Hematopoietic multipotent progenitor cell treated with erythropoietin and hydrocortisone succinate and interleukin-3 and kit ligand, for 6 days (in vitro differentiated cells): ENCODE results near the gene C6orf89.

Source experiments
- DNase-seq: peaks from one replicate; pipeline ENCODE4 v3.0.0-alpha.2; 2015

The C6orf89 gene

DNA sequence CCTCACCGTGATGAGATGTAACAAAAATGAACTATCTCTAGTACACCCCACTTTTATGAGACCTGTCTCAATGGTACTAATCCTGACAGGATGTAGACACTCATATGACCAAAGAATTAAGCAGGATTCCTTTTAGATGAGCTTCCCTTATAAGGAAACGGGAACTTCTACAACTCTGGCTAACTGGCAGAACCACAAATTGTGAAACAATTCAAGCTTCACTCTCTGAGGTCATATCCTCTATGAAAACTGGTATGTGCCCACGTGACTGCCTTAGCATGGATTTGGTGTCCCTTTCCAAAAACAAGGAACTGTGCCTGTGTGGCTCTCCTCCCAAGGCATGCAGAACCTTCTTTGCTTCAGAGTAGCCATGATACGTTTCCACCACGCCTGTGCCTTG, 32.4 kb upstream of the C6orf89 start:
- DNase-seq = peak; percentile 63

DNA sequence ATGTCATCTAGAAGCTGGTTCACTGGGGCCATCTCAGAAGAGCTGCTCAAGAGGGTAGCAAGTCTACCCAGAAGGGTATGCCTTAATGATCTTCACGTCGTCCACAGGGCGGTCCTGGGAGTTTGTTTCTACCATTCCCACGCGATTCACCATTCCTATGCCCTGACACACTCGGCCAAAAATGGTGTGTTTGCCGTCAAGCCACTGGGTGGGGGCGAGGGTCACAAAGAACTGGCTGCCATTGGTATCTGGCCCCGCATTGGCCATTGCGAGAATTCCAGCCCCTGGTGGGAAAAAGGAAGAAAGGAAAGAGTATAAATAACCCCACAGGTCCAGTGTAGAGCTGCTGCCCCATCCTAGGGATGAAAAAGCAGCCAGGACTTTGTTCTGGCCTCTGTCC, 30.0 kb upstream of the C6orf89 start:
- no peak for DNase-seq

DNA sequence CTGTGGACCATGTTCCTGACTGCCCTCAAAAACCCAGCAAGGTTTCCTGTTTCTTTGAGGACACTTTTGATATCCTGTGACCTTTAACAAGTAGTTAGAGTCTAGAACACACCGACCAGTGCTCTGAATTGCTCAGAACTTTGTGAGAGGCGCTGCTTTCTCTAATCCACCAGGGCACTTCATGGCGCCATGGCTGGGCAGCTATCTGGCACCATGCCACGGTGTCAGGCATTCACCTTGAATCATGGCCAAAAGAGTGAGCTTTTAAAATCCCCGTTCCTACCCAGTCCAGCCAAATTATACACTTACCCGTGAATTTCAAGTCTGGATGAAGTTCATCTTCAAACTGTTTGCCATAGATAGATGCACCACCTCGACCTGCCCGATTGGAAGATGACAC, 29.5 kb upstream of the C6orf89 start:
- no peak for DNase-seq

DNA sequence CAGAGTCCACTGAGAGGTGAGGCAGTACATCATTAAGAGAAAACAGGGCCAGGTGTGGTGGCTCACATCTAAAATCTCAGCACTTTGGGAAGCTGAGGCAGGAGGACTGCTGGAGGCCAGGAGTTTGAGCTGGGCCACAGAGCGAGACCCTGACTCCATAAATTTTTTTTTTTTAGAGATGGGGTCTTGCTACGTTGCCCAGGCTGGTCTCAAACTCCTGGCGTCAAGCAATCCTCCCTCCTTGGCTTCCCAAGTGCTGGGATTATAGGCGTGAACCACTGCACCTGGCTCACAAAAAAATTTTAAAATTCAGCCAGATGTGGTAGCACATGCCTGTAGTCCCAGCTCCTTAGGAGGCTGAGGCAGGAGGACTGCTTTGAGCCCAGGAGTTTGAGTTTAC, 28.4 kb upstream of the C6orf89 start:
- DNase-seq = no peak

DNA sequence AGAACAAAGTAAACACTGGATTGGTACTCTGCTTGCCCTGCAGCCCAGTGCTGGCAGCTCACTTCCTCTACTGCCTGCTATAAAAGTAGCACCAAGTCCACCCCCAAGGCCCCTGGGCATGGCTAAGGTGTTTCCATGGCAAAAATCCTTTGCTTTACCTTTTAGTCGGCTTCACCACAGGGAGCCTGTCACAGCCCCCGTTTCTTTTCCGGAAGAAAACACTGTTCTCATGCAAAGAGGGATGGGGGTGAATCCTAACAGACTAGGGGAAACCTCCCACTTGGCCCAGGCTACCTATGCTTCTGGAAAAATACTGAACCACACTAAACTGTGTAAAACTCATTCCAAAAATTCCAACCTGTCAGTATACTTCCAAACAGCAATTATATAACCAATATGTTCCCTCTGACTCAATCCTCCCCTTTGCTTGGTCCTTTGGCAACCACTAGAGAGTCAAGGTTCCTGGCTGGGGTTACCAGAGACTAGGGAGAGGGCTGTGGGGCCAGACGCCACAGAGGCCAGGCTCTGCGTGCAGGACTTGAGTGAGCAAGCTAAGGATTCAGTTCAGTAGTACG, 27.3 kb upstream of the C6orf89 start:
- no peak for DNase-seq

DNA sequence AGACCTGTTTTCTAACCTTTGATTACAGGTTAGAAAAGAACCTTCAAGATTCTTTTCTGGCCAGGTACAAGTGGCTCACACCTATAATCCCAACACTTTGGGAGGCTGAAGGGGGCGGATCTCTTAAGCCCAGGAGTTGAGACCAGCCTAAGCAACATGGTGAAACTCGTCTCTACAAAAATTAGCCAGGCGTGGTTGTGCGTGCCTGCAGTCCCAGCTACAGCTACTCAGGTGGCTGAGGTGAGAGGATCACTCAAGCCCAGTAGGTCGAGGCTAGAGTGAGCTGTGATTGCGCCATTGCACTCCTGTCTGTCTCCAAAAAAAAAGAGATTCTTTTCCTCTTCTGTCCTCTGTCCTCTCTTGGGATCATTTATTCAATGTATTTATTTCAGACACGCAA, 25.6 kb upstream of the C6orf89 start:
- no peak for DNase-seq

DNA sequence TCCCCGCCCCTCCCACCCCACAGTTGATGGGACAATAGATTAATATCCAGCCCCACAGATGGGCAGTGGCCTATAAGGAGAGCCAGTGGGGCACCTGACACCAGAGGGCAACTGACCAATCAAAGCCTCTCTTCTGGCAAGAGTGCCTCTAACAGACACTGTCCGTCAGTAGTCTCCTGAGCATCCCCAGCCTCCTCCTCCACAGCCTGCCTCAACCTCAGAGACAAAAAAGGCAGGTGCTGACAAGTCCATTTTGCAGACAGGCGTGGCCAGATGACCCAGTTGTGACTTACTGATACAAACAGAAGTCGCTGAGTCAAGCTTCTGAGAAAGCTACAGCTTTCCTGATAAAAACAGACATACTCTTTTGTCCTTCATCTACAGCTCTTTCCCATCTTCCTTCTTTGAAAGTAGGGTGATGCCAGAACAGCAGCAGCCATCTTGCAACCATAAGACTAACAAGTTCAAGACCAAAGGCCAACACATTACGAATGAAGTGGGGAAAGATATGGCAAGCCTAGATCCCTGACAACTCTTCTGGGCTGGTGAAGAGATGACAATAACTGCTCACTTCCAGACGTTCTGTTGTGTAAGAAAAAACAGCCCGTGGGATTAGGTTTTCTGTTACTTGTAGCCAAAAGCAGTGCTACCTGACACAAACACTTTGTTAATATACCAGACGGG, 23.4 kb upstream of the C6orf89 start:
- peak; percentile 91 for DNase-seq

- DNase-seq = no peak
Observed at GRCh38 chr6:36862848-36863382, 22.8 kb upstream of the C6orf89 start.

GRCh38 chr6:36863670-36864540, 21.8 kb upstream of the C6orf89 start:
- no peak for DNase-seq

DNA sequence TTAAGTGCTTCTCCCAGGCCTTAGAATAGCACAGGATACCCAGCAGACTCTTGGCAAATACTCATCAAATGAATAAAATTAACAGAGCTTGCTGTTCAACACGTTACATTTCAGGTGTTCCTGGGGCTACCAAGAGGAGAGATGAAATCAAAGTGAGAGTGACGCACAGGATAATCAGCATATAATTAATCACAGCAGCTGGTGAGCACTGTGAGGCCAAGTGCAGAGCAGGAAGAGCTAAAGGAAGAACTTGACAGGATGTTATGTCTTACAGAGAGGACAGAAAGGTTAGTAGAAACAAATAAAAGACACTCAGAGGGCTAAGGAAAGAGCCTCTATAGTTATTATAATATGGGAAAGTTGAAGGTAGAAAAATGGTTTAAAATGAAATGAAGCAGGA, 19.9 kb upstream of the C6orf89 start:
- no peak for DNase-seq

GRCh38 chr6:36867471-36868224, 18.1 kb upstream of the C6orf89 start:
- no peak for DNase-seq

GRCh38 chr6:36871686-36872085, 14.1 kb upstream of the C6orf89 start:
- DNase-seq = no peak

DNA sequence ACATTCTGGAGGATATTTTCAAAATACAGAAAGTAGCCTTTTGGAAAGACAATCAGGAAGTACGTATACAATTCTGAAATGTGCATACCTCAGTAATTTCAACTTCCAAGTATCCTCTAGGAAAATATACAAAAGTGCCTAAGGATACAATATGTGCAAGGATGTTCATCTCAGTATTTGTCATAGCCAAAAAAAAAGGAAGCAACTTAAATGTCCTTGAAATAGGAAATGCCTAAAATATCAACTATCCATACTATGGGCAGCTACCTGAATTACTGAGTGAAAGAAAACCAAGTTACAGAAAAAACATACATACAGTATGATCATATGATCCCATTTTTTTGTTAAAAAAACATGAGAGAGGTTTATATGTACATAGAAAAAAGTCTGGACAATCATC, 12.6 kb upstream of the C6orf89 start:
- no peak for DNase-seq

DNA sequence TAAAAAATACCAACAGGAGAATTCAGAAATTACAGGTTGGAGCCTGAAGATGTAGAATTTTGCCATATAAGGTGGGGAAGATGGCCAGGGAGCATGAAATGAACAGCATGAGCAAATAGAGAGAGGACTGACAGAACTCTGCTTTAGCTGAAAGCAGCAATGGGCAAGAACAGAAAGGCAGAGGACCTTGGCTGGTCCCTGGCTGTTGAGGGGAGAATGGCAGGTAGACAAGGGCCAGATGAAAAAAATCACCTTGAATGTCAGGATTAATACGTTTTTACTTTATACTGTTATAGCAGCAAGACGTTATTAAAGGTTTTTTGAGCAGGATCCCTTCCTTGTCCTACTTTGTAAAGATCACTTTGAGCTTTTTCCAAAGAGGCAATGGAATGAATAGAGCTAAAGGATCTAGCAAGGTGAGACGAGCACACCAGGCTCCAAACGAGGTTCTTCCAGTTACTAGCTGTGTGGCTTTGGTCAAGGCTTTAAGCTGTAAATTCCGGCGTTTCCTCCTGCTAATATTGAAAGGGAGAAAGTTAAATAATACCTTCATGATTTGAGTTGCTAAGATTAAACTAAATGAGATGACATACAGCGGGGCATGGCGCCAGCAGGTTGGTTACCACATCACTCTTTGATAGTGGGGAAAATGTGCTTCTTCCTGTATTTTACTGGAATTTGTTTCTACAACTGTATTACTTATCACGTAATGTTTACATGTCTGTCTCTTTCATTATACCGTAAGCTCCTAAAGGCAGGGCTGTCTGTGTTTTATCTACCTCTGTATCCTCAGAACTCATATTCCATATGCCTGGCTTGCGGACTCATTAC, 11.9 kb upstream of the C6orf89 start:
- DNase-seq = peak; percentile 65

GRCh38 chr6:36874443-36875249, 11.1 kb upstream of the C6orf89 start, which contains the start of gene PPIL1:
TSS of gene PPIL1 (minus strand) at chr6:36874803. CDS start at chr6:36874772, 31 bp downstream.
- DNase-seq = peak; percentile 97

- no peak for DNase-seq
Observed at GRCh38 chr6:36875250-36875633, 10.5 kb upstream of the C6orf89 start.

GRCh38 chr6:36884610-36885009, 1.1 kb upstream of the C6orf89 start:
- DNase-seq = no peak

DNA sequence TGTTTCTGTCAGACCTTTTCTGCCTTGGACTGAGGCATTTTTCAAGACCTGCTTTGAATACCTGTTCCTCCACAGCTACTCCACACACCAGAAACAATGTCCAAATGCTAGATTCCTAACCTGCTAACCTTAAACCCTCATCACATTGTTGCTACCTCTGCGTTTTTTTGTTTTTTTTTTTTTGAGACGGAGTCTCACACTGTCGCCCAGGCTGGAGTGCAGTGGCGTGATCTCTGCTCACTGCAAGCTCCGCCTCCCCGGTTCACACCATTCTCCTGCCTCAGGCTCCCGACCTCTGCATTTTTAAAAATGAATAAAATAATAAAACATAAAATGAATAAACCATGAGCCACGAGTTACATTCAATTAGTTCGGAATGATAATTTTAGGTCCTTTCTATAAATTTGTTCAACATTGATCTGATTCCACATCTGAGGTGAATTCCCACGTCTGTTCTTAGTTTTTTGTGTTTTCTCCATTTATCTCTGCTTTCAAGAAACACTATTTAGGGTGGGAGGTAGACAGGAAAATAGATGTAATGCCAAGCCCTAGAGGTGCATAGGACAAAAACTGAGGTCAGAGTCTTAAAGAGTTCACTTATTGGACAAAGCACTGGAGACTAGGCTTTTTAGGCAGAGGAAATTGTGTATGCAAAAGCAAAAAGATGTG, 1.3 kb downstream of the C6orf89 start:
- peak; percentile 27 for DNase-seq

DNA sequence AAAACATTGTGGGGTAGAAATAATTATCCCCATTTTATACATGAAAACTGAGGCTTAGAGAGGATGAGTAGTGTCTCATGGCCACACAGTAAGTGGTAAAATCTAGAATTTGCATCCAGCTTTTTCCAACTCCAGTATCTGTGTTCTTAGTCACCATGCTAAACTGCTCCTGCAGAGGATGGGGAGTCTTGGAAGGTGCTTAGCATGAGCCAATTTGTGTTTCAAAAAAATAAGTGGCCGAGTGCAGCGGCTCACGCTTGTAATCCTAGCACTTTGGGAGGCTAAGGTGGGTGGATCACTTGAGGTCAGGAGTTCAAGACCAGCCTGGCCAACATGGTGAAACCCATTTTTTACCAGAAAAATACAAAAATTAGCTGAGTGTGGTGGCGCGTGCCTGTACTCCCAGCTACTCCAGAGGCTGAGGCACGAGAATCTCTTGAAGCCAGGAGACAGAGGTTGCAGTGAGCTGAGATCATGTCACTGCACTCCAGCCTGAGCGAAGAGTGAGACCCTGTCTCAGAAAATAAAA, 2.4 kb downstream of the C6orf89 start:
- no peak for DNase-seq
